Heart right ventricle (tissue), 16 donors: ENCODE data around the gene CD81. TPM values are rescaled to one million over a fixed set of nuclear protein-coding genes. Genes with fewer than 3 reads are reported as not detected.

Experiments used
- ATAC-seq, 8 donors: fragments of 200-7000 bp; cut with Tn5 transposase; one replicate each; pipeline ENCODE4 v1.9.1; 2020; ENCODE audit warnings: mild to moderate bottlenecking in 8 of 8, moderate library complexity in 8 of 8, moderate number of reproducible peaks in 1 of 8
- DNase-seq, 2 donors: peaks; one replicate each; pipeline ENCODE4 v3.0.0-alpha.2; 2020
- H3K27ac ChIP-seq, 10 donors: fragments of 200-600 bp; sonication (generic) in 2 of 10; one replicate each; pipeline versions ENCODE4 v1.5.0 to v1.8.0; 2020 to 2022; ENCODE audit warnings: mild to moderate bottlenecking in 3 of 10
- H3K27me3 ChIP-seq, 7 donors: fragments of 200-600 bp; one replicate each; pipeline ENCODE4 v1.8.0; 2021 to 2022; ENCODE audit warnings: mild to moderate bottlenecking in 2 of 7
- H3K36me3 ChIP-seq, 9 donors: fragments of 200-600 bp; sonication (generic) in 1 of 9; one replicate each; pipeline versions ENCODE4 v1.5.0 to v1.8.0; 2020 to 2022; ENCODE audit warnings: mild to moderate bottlenecking in 2 of 9
- H3K4me1 ChIP-seq, 9 donors: fragments of 200-600 bp; sonication (generic) in 1 of 9; one replicate each; pipeline versions ENCODE4 v1.5.0 to v1.8.0; 2020 to 2022; ENCODE audit warnings: mild to moderate bottlenecking in 4 of 9
- H3K4me3 ChIP-seq, 10 donors: fragments of 200-600 bp; sonication (generic) in 2 of 10; one replicate each; pipeline versions ENCODE4 v1.5.0 to v1.8.0; 2020 to 2022; ENCODE audit warnings: mild to moderate bottlenecking in 7 of 10, moderate library complexity in 2 of 10
- H3K9me3 ChIP-seq, 11 donors: fragments of 200-600 bp in 10 of 11; sonication (generic) in 2 of 11; one replicate each; pipeline versions ENCODE4 v1.5.0 to v1.8.0; 2013 to 2022; ENCODE audit warnings: mild to moderate bottlenecking in 2 of 11, control low read depth in 1 of 11, moderate library complexity in 1 of 11
- WGBS, 2 donors: extraction: QIAGEN DNeasy Blood & Tissue Kit; methylation state at CpG; one replicate each; pipeline ENCODE4 v1.1.7; 2013; ENCODE audit warnings: inconsistent platforms in 1 of 2; 5-methylcytosine and 5-hydroxymethylcytosine counted together
- intact Hi-C, 10 donors: fragments of 100-400 bp; cut with DNase I; formaldehyde crosslinking; loops; one replicate each; pipeline versions ENCODE4 v1.11.1 to v1.14.2; 2022
- polyA plus RNA-seq, 2 donors: library from polyadenylated mRNA; stranded (reverse); fragments of 200-250 nt; gene quantifications; one replicate each; pipeline ENCODE4 v1.2.3, GENCODE V29; 2013
- total RNA-seq, 10 donors: library from RNA; stranded (reverse); fragmentation: NEBNext Ultra II Directional in 3 of 10; extraction: Animal tissue kit (Norgen Biotek cat#: 25700) in 3 of 10; gene quantifications; one replicate each; pipeline versions ENCODE4 v1.2.1 to v1.2.4, GENCODE V29; 2021 to 2023
- TF ChIP-seq, protein P1 (sequence below), 9 donors: fragments of 200-600 bp; sonication (generic) in 2 of 9; IDR thresholded peaks; one replicate each; pipeline versions ENCODE4 v1.5.0 to v1.8.0; 2021 to 2022; ENCODE audit warnings: antibody characterized with exemption in 9 of 9, mild to moderate bottlenecking in 5 of 9, moderate library complexity in 1 of 9
- donor health status: Arrhythmogenic right ventricular cardiomyopathy.
- donor health status: ischemic (EF 13 %, LVEDD 7.1; RV severe dilation, severe dysfunction).
- donor health status: healthy with polysubstance abuse.
- donor health status: DM: no; HTN: yes; CAD: no.
- donor health status: DM: no; HTN: no; CAD: no.
- donor health status: ischemic (EF 25% LVEDD 6.9; RV normal size, moderate dysfunction).
- donor health status: ischemic (EF 25% LVEDD 5.7; RV mildly dilated, moderate dysfunction).
- donor health status: healthy.
- donor health status: DM: yes; HTN: yes; CAD: no.
- donor health status: Ischemic cardiomyopathy.
- donor health status: ischemic (EF 35%, LVEDD 5.7; RV mildly dilated, moderate dysfunction).
- donor health status: nonischemic (EF 11% LVEDD 7.7; RV severe dilation, severe dysfunction).
- donor health status: DM: yes; HTN: yes; CAD: no.
- donor health status: PGD.
- donor health status: ischemic (EF 29% LVEDD 5.4; RV normal size, mild dysfunction).
- donor health status: nonischemic (EF 23%, LVEDD 6.1; RV moderate dilation, normal function).

CD81 gene
- total and polyA plus RNA-seq, 12 donors: 346 to 959 (median 513) TPM

DNA sequence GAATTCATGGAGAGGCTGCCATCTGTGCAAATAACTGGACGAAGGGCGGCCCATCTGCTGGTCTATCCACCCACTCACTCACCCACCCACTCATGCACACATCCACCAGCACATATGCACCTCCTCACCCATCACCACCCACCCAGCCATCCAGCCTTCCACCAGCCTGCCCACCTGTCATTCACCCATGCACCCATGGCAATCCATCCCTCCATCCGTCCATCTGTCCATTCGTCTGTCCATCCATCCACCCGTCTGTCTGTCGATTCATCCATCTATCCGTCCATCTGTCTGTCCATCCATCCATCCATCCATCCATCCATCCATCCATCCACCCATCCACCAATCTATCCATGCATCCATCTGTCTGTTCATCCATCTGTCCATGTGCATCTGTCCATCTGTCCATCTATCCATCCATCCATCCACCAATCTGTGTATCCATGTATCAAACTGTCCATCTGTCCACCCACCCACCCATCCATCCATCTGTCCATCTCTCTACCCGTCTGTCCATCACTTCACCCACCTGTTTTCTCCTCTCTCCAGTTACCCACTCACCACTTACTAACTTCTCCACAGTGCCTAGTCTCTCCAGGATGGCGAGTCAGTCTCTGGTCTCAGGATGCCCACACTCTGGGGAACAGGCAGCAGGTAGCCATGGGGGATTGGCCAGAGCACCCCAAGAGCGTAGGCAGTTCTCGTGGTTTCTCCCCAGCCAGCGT lies 58.3 kb downstream of the CD81 start:
- Histone ChIP-seq H3K4me3 (no peak overlapping the region), H3K27ac (no peak overlapping the region), H3K36me3 (no peaks in the 10 kb centered on the region), H3K4me1 (no peaks in the 10 kb centered on the region), H3K9me3 (peaks cover 0 to 5% (median 0%) of the 10 kb centered on the region in 11 donors), H3K27me3 (peaks cover 0 to 15% (median 3%) of the 10 kb centered on the region in 7 donors)
- no peak for ATAC-seq
- intact Hi-C loops: no loop called here
- no peak for DNase-seq
- TF ChIP-seq, protein P1, sequence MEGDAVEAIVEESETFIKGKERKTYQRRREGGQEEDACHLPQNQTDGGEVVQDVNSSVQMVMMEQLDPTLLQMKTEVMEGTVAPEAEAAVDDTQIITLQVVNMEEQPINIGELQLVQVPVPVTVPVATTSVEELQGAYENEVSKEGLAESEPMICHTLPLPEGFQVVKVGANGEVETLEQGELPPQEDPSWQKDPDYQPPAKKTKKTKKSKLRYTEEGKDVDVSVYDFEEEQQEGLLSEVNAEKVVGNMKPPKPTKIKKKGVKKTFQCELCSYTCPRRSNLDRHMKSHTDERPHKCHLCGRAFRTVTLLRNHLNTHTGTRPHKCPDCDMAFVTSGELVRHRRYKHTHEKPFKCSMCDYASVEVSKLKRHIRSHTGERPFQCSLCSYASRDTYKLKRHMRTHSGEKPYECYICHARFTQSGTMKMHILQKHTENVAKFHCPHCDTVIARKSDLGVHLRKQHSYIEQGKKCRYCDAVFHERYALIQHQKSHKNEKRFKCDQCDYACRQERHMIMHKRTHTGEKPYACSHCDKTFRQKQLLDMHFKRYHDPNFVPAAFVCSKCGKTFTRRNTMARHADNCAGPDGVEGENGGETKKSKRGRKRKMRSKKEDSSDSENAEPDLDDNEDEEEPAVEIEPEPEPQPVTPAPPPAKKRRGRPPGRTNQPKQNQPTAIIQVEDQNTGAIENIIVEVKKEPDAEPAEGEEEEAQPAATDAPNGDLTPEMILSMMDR (IDR thresholded peaks at IDR 0.05): no peak
- 89 to 92% methylated on average over 12 of the region's 12 CpGs for WGBS, 2 donors

DNA sequence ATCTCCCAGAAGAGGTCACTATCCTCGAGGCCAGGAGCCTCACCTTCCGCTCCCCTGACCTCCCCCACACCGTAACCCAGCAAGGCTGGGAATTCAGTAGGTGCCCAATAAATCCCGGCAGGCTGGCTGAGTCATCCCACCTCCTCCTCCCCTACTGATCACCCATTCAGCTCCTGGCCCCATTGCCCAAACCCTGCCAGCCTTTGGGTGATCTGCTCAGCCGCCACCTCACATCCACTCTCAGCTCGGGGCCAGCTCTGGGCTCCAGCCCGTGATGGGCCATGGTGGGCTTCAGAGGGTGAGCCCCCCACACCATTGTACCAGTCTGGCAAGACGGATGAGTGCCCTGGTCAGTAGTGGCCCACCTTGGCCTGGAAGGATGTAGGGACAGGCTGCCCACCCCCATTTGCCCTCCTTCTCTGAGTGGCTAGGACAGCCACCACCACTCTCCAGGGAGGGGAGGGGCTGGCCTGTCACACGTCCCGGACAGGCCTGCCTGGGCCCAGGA lies 59.0 kb downstream of the CD81 start:
- peaks cover 0 to 5% (median 0%) of the 10 kb centered on the region in 11 donors for H3K9me3 ChIP-seq
- no peak overlapping the region for H3K4me3 ChIP-seq
- no peaks in the 10 kb centered on the region for H3K4me1 ChIP-seq
- DNase-seq: no peak
- intact Hi-C loops: no loop called here
- TF ChIP-seq, protein P1 (IDR thresholded peaks at IDR 0.05): no peak
- no peaks in the 10 kb centered on the region for H3K36me3 ChIP-seq
- H3K27me3 ChIP-seq: peaks cover 0 to 15% (median 4%) of the 10 kb centered on the region in 7 donors
- 76 to 79% methylated on average over 10 of the region's 10 CpGs for WGBS, 2 donors
- H3K27ac ChIP-seq: no peak overlapping the region
- ATAC-seq: no peak

DNA sequence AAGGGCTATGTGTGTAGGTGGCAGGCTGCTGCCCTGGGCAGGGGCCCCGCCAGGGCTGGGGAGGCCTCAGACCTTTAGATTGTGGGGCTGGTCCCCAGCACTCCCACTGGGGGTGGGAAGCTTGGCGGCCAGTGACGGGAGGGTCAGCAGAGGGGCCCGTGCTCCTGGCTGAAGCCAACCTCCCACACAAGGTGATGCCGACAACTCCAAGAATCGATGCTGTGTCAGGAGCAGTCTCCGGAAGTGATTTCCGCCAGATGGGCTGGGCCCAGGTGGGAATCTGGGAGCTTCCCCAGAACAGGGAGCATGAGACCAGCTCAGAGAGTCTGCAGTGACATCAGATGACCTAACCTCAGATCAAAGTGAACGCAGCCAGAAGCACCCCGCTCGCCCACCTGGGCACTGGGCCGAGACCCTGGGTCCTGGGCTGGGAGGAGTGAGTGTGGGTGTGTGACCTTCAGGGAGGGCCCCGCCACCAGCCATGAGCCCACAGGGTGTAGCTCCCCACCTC lies 59.5 kb downstream of the CD81 start:
- no peak overlapping the region for H3K27ac ChIP-seq
- no peak overlapping the region for H3K4me3 ChIP-seq
- H3K4me1 ChIP-seq: no peaks in the 10 kb centered on the region
- TF ChIP-seq, protein P1 (IDR thresholded peaks at IDR 0.05): no peak
- peaks cover 0 to 15% (median 4%) of the 10 kb centered on the region in 7 donors for H3K27me3 ChIP-seq
- peaks cover 0 to 5% (median 0%) of the 10 kb centered on the region in 11 donors for H3K9me3 ChIP-seq
- no peaks in the 10 kb centered on the region for H3K36me3 ChIP-seq
- intact Hi-C loops: no loop called here
- ATAC-seq (no peak), DNase-seq (no peak)
- 82 to 90% methylated on average over 13 of the region's 13 CpGs for WGBS, 2 donors

DNA sequence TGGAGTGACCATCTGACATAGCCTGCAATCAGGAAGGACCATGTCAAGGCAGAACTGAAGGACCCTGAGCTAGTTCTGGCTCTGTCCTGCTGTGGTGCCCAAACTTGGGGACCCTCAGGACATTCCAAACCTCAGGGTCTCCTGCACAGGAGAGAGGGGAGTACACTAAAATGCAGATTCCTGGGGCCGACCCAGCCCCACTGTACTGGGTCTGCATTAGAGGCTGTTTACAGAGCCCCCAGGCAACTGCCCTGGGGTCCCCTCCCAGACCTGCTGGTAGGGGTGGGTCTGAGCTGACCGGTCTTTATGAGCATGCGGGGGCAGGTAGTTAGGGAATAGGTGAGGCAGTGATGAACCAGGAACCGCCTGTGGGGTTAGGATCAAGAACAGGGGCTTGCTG lies 60.4 kb downstream of the CD81 start:
- WGBS, 2 donors: 88 to 89% methylated on average over 4 of the region's 4 CpGs
- Histone ChIP-seq H3K4me3 (no peak overlapping the region), H3K36me3 (no peaks in the 10 kb centered on the region), H3K27me3 (peaks cover 0 to 15% (median 4%) of the 10 kb centered on the region in 7 donors), H3K4me1 (no peaks in the 10 kb centered on the region), H3K9me3 (peaks cover 0 to 5% (median 0%) of the 10 kb centered on the region in 11 donors), H3K27ac (no peak overlapping the region)
- DNase-seq (no peak), ATAC-seq (no peak)
- intact Hi-C loops: no loop called here
- TF ChIP-seq, protein P1 (IDR thresholded peaks at IDR 0.05): no peak
